HG02884 (cell line): ENCODE data around the gene G6PC1.
"Not testable (repeated sequence)": the region's sequence is repeated elsewhere in the genome, so short reads cannot be mapped to it uniquely, and the experiment has no call there.

ENCODE experiments used
- ATAC-seq: cut with Tn5 transposase; IDR thresholded peaks from one replicate; pipeline ENCODE4 v1.9.1; 2021; ENCODE audit warnings: mild to moderate bottlenecking, moderate library complexity; ENCODE audit not compliant: unreplicated experiment

The G6PC1 gene

GRCh38 chr17:42899981-42900380, 618 bp upstream of the G6PC1 start:
- not testable (repeated sequence) for ATAC-seq

GRCh38 chr17:42901535-42902229, 1.1 kb downstream of the G6PC1 start:
- ATAC-seq = no peak

- ATAC-seq = no peak
These were observed 3.5 kb downstream of the G6PC1 start for GRCh38 chr17:42904110-42904469.

GRCh38 chr17:42906772-42907446, 6.3 kb downstream of the G6PC1 start:
- no peak for ATAC-seq

- ATAC-seq = no peak
These were observed 8.5 kb downstream of the G6PC1 start for GRCh38 chr17:42908872-42909700.

- no peak for ATAC-seq
These were observed 12.9 kb downstream of the G6PC1 start for GRCh38 chr17:42913522-42913921.

GRCh38 chr17:42913981-42914617, 13.5 kb downstream of the G6PC1 start:
- no peak for ATAC-seq

- ATAC-seq = not testable (repeated sequence)
These were observed 14.7 kb downstream of the G6PC1 start for GRCh38 chr17:42915288-42915687.

- not testable (repeated sequence) for ATAC-seq
These were observed 16.0 kb downstream of the G6PC1 start for GRCh38 chr17:42916388-42917235.

GRCh38 chr17:42917236-42917603, 16.6 kb downstream of the G6PC1 start:
- no peak for ATAC-seq

GRCh38 chr17:42918902-42919521, 18.4 kb downstream of the G6PC1 start:
- ATAC-seq = no peak

- ATAC-seq = not testable (repeated sequence)
These were observed 19.0 kb downstream of the G6PC1 start for GRCh38 chr17:42919522-42920077.

GRCh38 chr17:42920106-42920900, 19.7 kb downstream of the G6PC1 start:
- no peak for ATAC-seq

GRCh38 chr17:42920922-42921321, 20.3 kb downstream of the G6PC1 start:
- ATAC-seq = no peak

- no peak for ATAC-seq
These were observed 21.7 kb downstream of the G6PC1 start for GRCh38 chr17:42922294-42922693.

GRCh38 chr17:42923472-42923871, 22.9 kb downstream of the G6PC1 start:
- not testable (repeated sequence) for ATAC-seq

- no peak for ATAC-seq
These were observed 24.3 kb downstream of the G6PC1 start for GRCh38 chr17:42924891-42925290.

- no peak for ATAC-seq
These were observed 28.3 kb downstream of the G6PC1 start for GRCh38 chr17:42928714-42929496.
